GM19438 (cell line): Measurements from ENCODE around the gene EFCAB11.

Experiments used
- ATAC-seq: cut with Tn5 transposase; IDR thresholded peaks from one replicate; pipeline ENCODE4 v1.9.1; 2021; ENCODE audit warnings: low read depth; ENCODE audit not compliant: unreplicated experiment

Gene EFCAB11

GRCh38 chr14:89828471-89829165, 125.9 kb downstream of the EFCAB11 start:
- ATAC-seq: no peak

- no peak for ATAC-seq
Measured at GRCh38 chr14:89827265-89827664, 127.3 kb downstream of the EFCAB11 start.

- ATAC-seq: no peak
Measured at GRCh38 chr14:89826596-89826995, 127.9 kb downstream of the EFCAB11 start.

DNA sequence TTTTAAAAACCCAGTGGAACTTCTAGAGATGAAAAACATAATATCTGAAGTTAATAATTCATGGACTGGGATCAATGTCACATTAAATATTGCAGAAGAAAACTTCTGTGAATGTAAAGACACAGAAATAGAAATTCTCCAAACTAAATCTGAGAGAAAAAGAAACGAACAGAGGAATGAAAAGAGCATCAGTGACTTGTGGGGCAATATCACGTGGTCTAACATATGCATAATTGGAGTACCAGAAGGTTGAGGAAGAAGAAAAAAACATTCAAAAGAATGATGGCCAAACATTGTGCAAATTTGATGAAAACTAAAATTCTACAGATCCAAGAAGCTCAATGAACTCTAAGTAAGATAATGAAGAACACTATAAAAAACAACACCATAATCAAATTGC, 130.8 kb downstream of the EFCAB11 start:
- ATAC-seq: no peak

DNA sequence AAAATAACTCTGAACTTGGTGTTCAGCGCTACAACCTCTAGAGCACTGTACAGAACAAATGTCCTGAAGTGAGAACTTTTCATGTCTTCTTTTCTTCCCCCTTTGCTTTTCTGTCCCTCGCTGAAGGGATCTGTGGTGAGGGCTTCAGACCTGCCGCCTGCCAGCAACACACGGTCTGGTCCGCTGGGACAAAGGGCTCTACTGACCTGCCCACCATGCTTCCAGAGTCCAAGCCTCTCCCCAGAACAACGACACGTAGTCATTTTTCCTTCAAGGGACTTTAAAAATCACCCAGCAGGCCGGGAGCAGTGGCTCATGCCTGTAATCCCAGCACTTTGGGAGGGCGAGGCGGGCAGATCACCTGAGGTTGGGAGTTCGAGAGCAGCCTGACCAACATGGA, 140.4 kb downstream of the EFCAB11 start:
- no peak for ATAC-seq

GRCh38 chr14:89813617-89814031, 140.9 kb downstream of the EFCAB11 start:
- no peak for ATAC-seq

DNA sequence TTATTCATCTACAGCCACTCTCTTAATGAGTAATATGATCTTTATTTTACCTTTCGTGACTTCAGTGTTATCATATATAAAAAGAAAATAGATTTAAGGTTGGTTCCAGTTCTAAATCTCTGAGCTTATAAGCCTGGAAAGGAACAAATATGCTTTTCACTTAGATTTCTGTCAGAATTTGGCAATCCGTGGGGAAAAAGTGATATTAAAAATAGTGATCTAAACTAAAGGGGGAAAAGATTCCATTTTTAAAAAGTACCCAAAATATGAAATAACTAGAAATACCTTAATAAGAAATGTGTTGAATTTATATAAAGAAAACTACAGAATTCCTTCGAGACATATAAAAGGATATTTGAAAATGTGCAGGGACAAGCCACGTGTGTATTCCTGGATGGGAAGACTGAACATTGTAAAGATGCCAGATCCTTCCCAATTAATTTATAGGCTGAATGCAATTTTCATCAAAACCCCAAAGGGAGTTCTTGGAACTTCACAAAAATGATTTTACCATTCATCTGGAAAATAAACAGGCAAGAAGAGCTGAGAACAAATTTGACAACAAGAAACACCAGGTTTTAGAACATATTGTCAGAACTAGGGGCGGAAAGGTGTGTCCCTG, 142.5 kb downstream of the EFCAB11 start:
- ATAC-seq: no peak

GRCh38 chr14:89810101-89810500, 144.4 kb downstream of the EFCAB11 start:
- no peak for ATAC-seq

DNA sequence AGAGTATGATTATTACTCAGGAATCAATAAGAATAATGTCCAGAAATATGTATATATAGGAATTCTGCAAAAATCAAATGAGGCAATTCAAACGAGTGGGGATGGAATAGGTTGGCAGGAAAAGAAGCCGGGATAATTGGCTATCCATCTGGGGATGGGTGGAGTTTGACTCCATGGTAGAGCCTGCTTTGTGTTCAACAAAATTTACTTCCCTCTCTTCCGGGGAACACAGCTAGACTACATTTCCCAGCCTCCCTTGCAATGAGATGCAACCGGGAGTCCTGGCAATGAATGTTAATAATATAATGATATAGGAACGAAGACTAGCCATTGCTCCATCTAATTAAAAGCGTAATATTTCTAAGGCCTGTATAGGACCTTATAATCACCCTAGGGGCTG, 146.6 kb downstream of the EFCAB11 start:
- no peak for ATAC-seq

DNA sequence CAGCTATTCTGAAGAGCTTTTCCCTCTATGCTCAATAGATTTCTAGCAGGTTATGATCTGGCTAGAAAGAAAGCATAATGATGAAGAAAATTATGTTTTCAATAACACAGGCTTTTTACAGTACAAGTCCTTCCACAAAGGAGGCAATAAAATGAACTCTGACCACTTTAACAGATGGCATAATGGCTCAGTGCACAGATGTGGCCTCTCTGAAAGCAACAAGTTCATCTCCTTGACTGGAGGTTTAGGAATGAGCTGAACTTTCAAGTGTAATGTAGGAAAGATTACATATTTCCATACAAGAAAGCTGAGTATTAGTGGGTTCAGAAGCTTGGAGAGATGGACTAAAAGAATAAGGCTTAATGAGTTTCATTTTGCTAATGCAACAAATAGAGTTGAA, 147.4 kb downstream of the EFCAB11 start:
- no peak for ATAC-seq

DNA sequence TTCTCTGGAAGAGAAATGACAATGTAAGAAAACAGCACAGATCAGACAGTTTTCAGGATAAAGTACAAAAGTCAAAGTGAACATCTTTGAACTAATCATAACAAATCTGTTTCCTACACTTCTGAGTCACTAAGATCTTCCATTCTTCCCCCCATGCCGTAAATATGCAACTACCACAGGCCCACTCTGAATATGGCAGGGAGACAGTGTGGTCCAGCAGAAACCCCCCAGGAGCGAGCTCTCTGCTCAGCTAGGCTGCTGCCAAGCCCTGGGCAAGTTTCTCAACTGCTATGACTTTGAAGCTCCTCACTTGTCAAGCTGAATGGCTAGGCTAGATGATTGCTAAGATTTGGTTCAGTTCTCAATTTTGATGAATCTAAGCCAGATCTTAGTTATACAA, 148.1 kb downstream of the EFCAB11 start:
- no peak for ATAC-seq

DNA sequence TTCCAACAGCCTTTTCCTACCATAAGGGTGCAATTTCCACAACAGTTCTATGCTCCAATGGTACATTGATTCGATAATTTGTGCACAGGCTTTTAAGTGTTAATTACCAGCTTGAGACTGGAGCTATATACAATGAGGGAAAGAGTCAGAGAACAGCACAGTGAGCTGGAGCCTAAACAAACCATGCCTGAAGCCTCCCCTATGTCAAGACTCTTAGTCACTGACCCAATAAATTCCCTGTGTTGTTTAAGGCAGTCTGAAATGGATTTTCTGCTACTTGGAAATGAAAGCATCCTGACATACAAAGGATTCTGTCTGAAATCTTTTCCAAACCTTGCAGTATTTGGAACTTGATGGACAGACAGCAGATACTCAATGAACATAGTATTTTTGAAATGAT, 149.0 kb downstream of the EFCAB11 start:
- no peak for ATAC-seq

DNA sequence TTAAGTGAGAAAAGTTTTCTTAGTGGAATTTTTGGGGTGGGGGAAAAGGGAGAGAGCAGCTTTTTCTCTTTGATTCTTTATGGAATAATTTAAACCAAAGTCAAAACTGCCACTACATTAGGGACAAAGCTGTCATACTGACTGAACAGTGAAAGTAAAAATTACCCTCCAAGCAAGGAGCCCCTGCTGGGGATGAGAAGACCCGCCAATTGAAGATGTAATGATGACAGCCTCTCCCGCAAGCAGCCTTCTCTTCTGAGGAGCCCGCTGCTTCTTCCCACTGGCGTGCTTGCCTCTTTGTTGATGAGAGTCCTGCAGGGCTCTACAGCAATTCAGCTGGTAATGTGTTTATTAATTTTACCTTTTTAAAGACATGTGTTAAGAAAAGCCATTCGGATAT, 151.0 kb downstream of the EFCAB11 start:
- no peak for ATAC-seq

- no peak for ATAC-seq
Measured at GRCh38 chr14:89801136-89801535, 153.4 kb downstream of the EFCAB11 start.

- ATAC-seq: no peak
Measured at GRCh38 chr14:89798212-89798773, 156.2 kb downstream of the EFCAB11 start.

DNA sequence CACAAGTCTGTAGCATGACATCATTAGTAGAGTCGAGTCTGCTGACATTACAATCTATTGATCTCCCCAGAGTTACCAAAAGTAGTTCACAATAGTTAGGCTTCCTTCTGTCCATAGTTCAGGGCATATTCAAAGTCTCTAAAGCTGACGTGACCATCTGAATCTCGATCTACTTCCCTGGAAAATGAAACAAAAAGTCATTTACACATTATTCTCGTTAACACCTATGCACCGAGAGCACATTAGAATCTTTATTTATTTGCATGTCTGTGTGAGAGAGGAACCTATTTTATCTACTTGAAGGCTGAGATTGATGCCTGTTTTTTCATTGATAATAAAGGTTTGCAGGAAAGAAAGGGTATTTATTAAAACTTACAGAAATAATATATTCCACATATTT, 157.4 kb downstream of the EFCAB11 start:
- no peak for ATAC-seq

DNA sequence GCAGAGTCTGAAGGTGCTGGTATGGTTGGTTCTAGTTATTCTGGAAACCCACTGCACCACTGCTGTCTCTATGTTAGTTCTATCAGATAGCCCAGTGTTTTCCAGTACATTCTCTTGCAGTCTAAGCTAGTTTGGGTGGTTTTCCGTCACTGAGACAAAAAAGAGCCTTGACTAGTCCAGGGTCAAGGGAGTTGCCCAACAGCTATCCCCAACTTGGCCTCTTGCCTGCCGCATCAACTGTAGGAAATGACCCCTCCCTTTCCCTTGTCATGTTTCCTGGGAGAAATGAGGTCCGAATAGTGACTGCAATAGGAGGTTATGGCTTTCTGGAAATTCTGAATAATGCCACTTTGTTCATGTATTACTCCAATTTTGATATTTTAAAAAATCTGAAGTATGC, 160.4 kb downstream of the EFCAB11 start:
- no peak for ATAC-seq

GRCh38 chr14:89793367-89793716, 161.2 kb downstream of the EFCAB11 start:
- ATAC-seq: no peak

DNA sequence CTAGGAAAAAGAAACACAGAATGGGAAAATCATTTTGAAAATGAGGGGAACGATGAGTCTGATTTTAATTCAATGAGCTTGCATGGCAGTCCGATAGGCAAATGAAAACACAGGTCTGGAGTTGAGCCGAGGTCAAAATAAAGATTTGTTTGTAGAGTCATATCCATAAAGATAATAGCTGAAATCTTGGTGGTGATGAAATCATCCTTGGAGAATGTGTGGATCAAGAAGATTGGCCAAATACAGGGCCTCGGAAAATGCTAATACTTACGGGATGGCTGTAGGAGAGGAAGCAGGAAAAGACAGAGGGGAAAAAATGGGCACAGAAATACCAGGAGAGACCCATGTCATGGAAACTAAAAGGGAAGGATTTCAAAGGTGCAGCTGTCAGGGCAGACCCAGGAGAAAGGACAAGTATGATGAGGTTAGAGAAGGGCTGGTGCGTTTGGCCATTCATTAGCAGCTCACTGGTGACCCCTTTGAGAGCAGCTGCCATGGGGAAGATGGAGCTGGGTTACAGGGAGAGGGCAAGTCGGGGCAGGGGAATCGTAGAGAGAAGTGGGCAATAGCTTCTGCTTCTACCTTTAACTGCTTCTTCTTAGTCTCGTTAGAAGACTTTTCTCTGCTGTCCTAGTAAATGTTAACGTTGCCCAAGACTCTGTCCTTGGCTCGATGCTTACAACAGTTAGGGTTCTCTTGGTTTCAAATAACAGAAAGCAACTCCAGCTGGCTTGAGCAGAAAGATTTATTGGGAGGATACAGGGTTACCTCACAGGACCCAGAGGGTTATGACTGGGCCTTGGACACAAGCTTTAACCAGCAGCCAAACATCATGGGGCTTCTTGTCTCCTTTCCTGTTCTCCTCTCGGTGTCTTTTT, 161.8 kb downstream of the EFCAB11 start:
- no peak for ATAC-seq

DNA sequence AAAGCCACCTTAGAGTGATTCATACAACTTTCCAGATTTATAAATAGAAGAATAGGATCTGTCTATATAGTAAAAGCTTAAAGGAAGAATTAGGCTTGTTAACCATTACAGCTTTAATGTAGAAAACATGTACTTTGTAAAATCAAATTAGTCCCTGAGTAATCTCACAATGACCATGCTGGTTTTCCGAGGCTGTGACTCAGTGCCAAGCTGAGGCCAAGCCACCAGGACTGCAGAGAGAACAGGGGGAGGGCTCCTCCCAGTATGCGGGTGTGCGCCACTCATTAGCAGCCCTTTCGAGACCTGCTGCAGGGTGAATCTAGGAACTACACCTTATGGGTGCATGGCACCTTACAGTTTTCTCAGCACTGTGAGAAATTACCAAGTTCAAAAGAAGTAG, 167.0 kb downstream of the EFCAB11 start:
- ATAC-seq: no peak

DNA sequence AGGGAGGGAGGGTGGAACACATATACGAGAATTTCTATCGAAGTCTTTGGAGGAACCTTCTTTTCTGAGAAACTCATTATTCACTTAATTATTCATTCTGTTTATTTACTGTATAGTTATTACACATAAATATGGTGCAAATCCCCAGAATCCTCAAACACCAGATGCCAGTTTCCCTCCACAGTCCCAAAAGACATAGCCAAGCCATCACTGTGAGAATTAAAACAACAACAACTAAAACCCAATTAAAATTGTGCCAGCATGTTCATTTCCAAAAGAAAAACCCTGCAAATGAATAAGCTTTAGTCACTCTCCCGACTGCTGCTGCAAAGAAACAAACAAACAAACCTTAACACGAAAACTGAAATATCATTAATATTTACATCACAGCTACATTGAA, 173.5 kb downstream of the EFCAB11 start:
- no peak for ATAC-seq
